Lower lobe of right lung (tissue), 2 donors: ENCODE data around the gene SLIT1. TPM values are rescaled to one million over a fixed set of nuclear protein-coding genes. Genes with fewer than 3 reads are reported as not detected.

ENCODE experiments used
- ATAC-seq, 2 donors: fragments of 200-7000 bp; cut with Tn5 transposase; one replicate each; pipeline ENCODE4 v1.9.1; 2020 to 2022; ENCODE audit warnings: mild to moderate bottlenecking in 2 of 2, moderate library complexity in 2 of 2
- DNase-seq: peaks from one replicate; pipeline ENCODE4 v3.0.0-alpha.2; 2020
- H3K27ac ChIP-seq: fragments of 200-600 bp; one replicate; pipeline ENCODE4 v1.8.0; 2022
- H3K27me3 ChIP-seq: fragments of 200-600 bp; one replicate; pipeline ENCODE4 v1.8.0; 2022; ENCODE audit warnings: low read depth
- H3K36me3 ChIP-seq: fragments of 200-600 bp; one replicate; pipeline ENCODE4 v1.8.0; 2022; ENCODE audit warnings: mild to moderate bottlenecking
- H3K4me1 ChIP-seq: fragments of 200-600 bp; one replicate; pipeline ENCODE4 v1.8.0; 2022
- H3K4me3 ChIP-seq: fragments of 200-600 bp; one replicate; pipeline ENCODE4 v1.8.0; 2022; ENCODE audit warnings: mild to moderate bottlenecking
- H3K9me3 ChIP-seq: fragments of 200-600 bp; one replicate; pipeline ENCODE4 v1.8.0; 2022
- intact Hi-C: fragments of 100-400 bp; cut with DNase I; formaldehyde crosslinking; loops from one replicate; pipeline ENCODE4 v1.11.0; 2022
- total RNA-seq: library from RNA; stranded (reverse); fragmentation: NEBNext Ultra II Directional; extraction: Animal tissue kit (Norgen Biotek cat#: 25700); gene quantifications from one replicate; pipeline ENCODE4 v1.2.1, GENCODE V29; 2021
- TF ChIP-seq, protein P1 (sequence below): fragments of 200-600 bp; IDR thresholded peaks from one replicate; pipeline ENCODE4 v1.8.0; 2022; ENCODE audit warnings: antibody characterized with exemption, mild to moderate bottlenecking
- donor health status: DM: no; HTN: yes; CAD: no; lungs with severe emphysema.

Gene SLIT1
- total RNA-seq, 1 donor from 2014 or later, result 0.41 TPM

DNA sequence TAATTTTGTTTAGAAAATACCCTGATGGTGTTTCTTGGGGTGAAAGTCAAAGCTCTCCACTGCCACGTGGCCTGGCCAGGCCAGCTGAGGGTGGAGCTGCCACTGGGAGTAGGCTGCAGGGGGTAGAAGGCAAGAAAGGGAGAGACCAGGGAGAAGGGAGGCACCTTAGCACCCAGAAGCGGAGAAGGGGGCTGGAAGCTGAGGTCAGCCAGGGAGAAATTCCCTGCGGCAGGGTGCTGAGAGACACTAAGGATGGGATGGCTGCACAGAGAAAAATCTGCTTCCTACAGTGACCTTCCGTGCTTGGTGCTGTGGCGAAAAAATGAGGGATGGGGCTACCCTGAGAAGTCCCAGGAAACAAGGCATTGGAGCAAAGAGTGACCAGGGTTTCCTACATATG, 143.7 kb downstream of the SLIT1 start:
- Histone ChIP-seq H3K27me3 (no peaks in the 10 kb centered on the region), H3K4me1 (peaks cover 12% of the 10 kb centered on the region), H3K36me3 (no peaks in the 10 kb centered on the region), H3K9me3 (no peaks in the 10 kb centered on the region), H3K27ac (no peak overlapping the region), H3K4me3 (no peak overlapping the region)
- DNase-seq (no peak), ATAC-seq (no peak)
- intact Hi-C loops, result no loop called here
- TF ChIP-seq, protein P1, sequence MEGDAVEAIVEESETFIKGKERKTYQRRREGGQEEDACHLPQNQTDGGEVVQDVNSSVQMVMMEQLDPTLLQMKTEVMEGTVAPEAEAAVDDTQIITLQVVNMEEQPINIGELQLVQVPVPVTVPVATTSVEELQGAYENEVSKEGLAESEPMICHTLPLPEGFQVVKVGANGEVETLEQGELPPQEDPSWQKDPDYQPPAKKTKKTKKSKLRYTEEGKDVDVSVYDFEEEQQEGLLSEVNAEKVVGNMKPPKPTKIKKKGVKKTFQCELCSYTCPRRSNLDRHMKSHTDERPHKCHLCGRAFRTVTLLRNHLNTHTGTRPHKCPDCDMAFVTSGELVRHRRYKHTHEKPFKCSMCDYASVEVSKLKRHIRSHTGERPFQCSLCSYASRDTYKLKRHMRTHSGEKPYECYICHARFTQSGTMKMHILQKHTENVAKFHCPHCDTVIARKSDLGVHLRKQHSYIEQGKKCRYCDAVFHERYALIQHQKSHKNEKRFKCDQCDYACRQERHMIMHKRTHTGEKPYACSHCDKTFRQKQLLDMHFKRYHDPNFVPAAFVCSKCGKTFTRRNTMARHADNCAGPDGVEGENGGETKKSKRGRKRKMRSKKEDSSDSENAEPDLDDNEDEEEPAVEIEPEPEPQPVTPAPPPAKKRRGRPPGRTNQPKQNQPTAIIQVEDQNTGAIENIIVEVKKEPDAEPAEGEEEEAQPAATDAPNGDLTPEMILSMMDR, result no peak

DNA sequence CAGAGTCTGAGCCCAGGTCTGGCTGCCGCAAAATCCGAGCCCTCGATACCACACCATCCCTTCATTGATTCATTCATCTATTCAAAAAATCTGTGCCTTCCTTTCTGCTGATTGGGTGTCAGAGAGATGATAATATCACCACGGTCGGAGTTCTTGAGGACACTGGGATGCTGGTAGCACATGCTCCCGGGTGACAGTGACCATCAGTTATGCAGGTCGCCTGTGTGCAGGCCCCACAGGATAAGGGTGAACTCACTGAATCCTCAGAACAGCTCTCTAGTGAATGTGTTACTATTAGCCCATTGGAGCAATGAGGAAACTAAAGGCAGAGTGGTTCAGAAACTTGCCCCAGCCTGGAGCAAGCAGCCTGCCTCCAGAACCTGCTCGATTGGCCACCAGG, 145.1 kb downstream of the SLIT1 start:
- H3K36me3 ChIP-seq, result no peaks in the 10 kb centered on the region
- no peaks in the 10 kb centered on the region for H3K9me3 ChIP-seq
- no peak overlapping the region for H3K27ac ChIP-seq
- DNase-seq, result no peak
- TF ChIP-seq, protein P1, result no peak
- no peak overlapping the region for H3K4me3 ChIP-seq
- peaks cover 13% of the 10 kb centered on the region for H3K4me1 ChIP-seq
- no peak for ATAC-seq
- no peaks in the 10 kb centered on the region for H3K27me3 ChIP-seq
- intact Hi-C loops, result no loop called here

DNA sequence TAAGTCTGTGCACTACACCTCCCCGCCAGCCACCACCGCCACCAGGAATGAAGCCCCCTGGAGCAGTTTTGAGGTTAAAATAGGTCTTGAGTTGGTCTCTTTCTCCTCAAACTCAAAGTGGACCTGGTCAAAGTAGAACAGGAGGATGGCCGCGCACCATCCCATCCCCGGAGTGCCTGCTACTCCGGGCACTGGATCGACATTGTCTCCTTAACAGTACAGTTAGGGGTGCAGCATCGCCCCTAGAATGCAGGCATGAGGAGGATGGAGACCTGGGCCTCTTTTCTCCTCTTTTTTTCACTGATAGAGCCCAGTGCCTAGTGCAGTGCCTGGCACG, 145.5 kb downstream of the SLIT1 start:
- Histone ChIP-seq H3K27ac (no peak overlapping the region), H3K4me3 (no peak overlapping the region), H3K27me3 (no peaks in the 10 kb centered on the region), H3K36me3 (no peaks in the 10 kb centered on the region), H3K4me1 (peaks cover 13% of the 10 kb centered on the region), H3K9me3 (no peaks in the 10 kb centered on the region)
- intact Hi-C loops, result no loop called here
- DNase-seq (no peak), ATAC-seq (no peak)
- TF ChIP-seq, protein P1, result no peak

DNA sequence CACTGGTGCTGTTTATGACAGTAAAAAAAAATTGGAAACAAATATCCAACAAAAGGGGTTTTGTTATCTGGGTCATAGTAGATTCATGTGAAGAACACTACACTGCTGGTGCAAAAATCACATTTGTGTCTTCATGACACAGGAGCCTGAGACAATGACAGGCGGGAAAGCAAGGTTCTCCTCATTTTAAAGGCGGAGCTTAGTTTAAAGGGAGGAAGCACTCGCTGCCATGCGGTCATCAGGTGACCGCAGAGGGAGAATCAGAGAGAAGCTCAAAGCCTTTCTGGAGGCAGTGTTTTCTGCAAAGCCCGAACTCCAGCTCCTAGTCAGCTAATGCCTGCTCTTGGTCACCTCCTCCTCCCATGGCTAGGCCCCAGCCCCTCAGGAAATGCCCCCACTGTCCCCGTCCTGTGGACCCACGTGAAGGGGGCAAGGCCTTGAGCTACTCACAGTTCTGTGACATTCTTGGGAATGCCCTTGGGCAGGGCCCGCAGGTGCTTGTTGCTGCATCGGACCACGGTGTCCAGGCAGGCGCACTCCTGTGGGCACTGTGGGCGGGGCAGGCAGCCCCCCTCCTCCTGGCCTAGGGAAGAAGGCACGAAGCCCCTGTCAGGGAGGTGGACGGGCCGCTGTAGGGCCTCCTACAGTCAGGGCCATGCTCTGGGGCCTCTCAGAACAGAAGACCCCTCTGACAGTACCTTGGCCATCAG, 146.1 kb downstream of the SLIT1 start:
- TF ChIP-seq, protein P1, result no peak
- DNase-seq, result no peak
- H3K27me3 ChIP-seq, result no peaks in the 10 kb centered on the region
- no peak overlapping the region for H3K4me3 ChIP-seq
- intact Hi-C loops, result no loop called here
- H3K36me3 ChIP-seq, result no peaks in the 10 kb centered on the region
- H3K27ac ChIP-seq, result no peak overlapping the region
- no peaks in the 10 kb centered on the region for H3K9me3 ChIP-seq
- no peak for ATAC-seq
- peaks cover 13% of the 10 kb centered on the region for H3K4me1 ChIP-seq

DNA sequence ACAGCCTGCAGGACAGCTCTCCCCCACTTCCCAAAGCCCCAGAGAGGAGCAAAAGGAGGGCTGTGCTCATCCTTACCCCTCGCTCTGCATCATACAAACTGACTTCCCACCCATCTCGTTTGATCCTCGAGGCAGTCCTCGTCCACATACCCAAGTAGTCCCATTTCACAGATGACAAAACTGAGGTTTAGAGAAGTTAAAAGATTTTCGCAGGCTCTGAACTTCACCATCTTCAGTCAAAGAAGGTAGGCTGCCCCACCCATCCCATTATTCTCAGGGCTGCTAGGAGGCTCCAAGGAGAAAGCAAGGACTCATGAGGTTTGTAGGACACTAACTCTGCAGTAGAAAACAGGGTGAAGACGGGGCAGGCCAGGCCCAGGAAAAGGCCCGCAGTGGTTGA, 147.1 kb downstream of the SLIT1 start:
- no peaks in the 10 kb centered on the region for H3K27me3 ChIP-seq

More for the DNA sequence above, 147.1 kb downstream of the SLIT1 start:
- H3K27ac ChIP-seq, result no peak overlapping the region
- no peaks in the 10 kb centered on the region for H3K9me3 ChIP-seq
- ATAC-seq (no peak), DNase-seq (no peak)
- no peak overlapping the region for H3K4me3 ChIP-seq
- intact Hi-C loops, result no loop called here
- H3K4me1 ChIP-seq, result peaks cover 13% of the 10 kb centered on the region
- H3K36me3 ChIP-seq, result no peaks in the 10 kb centered on the region
- TF ChIP-seq, protein P1, result no peak
